ENCODE results near the gene SIN3A. TPM values are rescaled to one million over a fixed set of nuclear protein-coding genes. Genes with fewer than 3 reads are reported as not detected.

The SIN3A gene
- total RNA-seq, 1 experiment from 2014 or later, result 24.9 TPM

DNA sequence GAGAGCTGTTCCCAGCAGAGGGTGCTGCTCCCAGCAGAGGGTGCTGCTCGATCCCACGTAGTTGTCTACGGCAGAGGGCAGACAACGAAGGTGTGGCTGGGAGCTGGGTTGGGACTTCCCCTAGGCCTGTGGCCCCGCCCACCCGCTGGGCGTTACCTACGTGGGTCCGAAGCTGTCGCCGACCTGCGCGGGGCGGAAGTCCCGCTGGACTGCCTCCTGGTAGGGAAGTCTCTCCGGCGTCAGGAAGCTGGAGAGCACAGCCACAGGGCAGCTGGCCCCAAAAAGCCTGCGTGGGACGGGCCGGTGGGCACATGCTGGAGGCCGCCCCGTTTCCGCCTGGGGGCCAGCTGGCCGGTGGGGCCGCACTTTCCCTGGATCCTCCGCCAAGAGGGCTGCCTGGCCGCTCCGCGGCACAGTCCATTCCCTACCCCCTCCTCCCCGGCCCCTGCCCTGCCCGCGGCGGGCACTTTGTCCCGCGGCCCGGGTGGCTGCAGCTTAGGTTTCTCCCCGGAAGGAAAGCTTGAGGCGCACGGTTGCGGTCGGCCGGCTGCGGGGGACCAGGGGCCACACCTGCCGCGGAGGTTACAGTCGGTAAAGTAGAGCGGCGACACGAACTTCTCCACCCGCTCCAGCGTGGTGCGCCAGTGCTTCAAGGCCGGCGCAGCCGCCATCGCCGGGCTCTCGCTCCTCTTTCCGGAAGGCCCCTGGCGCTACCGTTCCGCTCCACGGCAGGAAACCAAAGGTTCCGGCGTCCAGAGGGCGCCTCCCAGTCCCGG is 83.4 kb downstream of the SIN3A start, which contains the start of gene MAN2C1:
Gene MAN2C1, minus strand, starts transcription at position 695 of the 776 bp plus-strand sequence. Its CDS starts 24 bp downstream, at position 671.
- peaks cover 29% of the 10 kb centered on the region; the same call in 1 of the 2 replicates for H3K79me2 ChIP-seq (ENCODE audit: low read length)
- H3K27me3 ChIP-seq (ENCODE audit: low read length), result no peaks in the 10 kb centered on the region
- peak within 1 kb of the TSS; percentile 91 for H3K27ac ChIP-seq (ENCODE audit: low read length)
- H3K9ac ChIP-seq (ENCODE audit: low read length), result peak within 1 kb of the TSS; percentile 97
- H3K4me2 ChIP-seq (ENCODE audit: low read length), result peak within 1 kb of the TSS; percentile 99
- H3K9me3 ChIP-seq (ENCODE audit: low read length), result no peaks in the 10 kb centered on the region
- no peaks in the 10 kb centered on the region for H3F3A ChIP-seq (ENCODE audit: low read length, unreplicated experiment)
- peak; percentile 98 for DNase-seq
- ATAC-seq, result peak; percentile 94
- H3K4me3 ChIP-seq (ENCODE audit: low read length), result peak within 1 kb of the TSS; percentile 87
- H4K20me1 ChIP-seq (ENCODE audit: low read length), result no peaks in the 10 kb centered on the region
- H2AFZ ChIP-seq (ENCODE audit: low read length), result peak within 1 kb of the TSS; percentile 49
- no peaks in the 10 kb centered on the region for H3K9me2 ChIP-seq (replicated peaks; ENCODE audit: low read length)
- BruUV-seq (replicated peaks), result TSS peak; percentile 65
- TF ChIP-seq EZH2phosphoT487 (IDR thresholded peaks at IDR 0.05; ENCODE audit: borderline replicate concordance, low read length), result no peak
- peak; percentile 79 for TF ChIP-seq CTCF (conservative IDR thresholded peaks at IDR 0.05; ENCODE audit: low read depth, low read length)
- no peak for TF ChIP-seq EZH2 (IDR thresholded peaks at IDR 0.05; ENCODE audit: low read length, unreplicated experiment)
- ChIA-PET POLR2A (ENCODE audit: unreplicated experiment) (interaction anchor here (0.5 to 2.2 kb wide), 7 partner anchors 29 to 1436 kb away, joined by 3 to 34 read pairs (median 4); partner anchors contain the start of gene SIN3A), CTCF (interaction anchor here (0.5 to 1.3 kb wide), 8 partner anchors 49 to 373 kb away, joined by 3 to 14 read pairs (median 4); partner anchors contain the start of genes SCAMP5 and SIN3A)
- peaks cover 16% of the 10 kb centered on the region for H3K4me1 ChIP-seq (ENCODE audit: insufficient read depth, low read length)
- H3K36me3 ChIP-seq (ENCODE audit: low read depth, low read length), result peaks cover 37% of the 10 kb centered on the region
- intact Hi-C loops (cut with micrococcal nuclease), result loop anchor here (2.0 to 10.0 kb wide), 2 partner anchors 83 to 277 kb away; partner anchors contain the start of genes IMP3, SIN3A and SNX33

- Histone ChIP-seq H3K4me2 (ENCODE audit: low read length) (peak overlapping the region; percentile 99), H4K20me1 (ENCODE audit: low read length) (no peaks in the 10 kb centered on the region), H3K36me3 (ENCODE audit: low read depth, low read length) (peaks cover 32% of the 10 kb centered on the region), H3K79me2 (ENCODE audit: low read length) (peaks cover 29% of the 10 kb centered on the region; the same call in 1 of the 2 replicates), H3K27me3 (ENCODE audit: low read length) (no peaks in the 10 kb centered on the region), H3K9me2 (replicated peaks; ENCODE audit: low read length) (no peaks in the 10 kb centered on the region), H3K9ac (ENCODE audit: low read length) (peak overlapping the region; percentile 33; the same call in 1 of the 2 replicates), H2AFZ (ENCODE audit: low read length) (peak overlapping the region; percentile 49), H3K4me1 (ENCODE audit: insufficient read depth, low read length) (peaks cover 16% of the 10 kb centered on the region), H3K4me3 (ENCODE audit: low read length) (peak overlapping the region; percentile 87), H3K9me3 (ENCODE audit: low read length) (no peaks in the 10 kb centered on the region), H3K27ac (ENCODE audit: low read length) (no peak overlapping the region), H3F3A (ENCODE audit: low read length, unreplicated experiment) (no peaks in the 10 kb centered on the region)
- POLR2A ChIA-PET (ENCODE audit: unreplicated experiment), result interaction anchor here (0.5 to 2.2 kb wide), 4 partner anchors 84 to 1436 kb away, joined by 3 to 34 read pairs (median 4); partner anchors contain the start of gene SIN3A
- TF ChIP-seq EZH2 (IDR thresholded peaks at IDR 0.05; ENCODE audit: low read length, unreplicated experiment), result no peak
- no peak for TF ChIP-seq EZH2phosphoT487 (IDR thresholded peaks at IDR 0.05; ENCODE audit: borderline replicate concordance, low read length)
- TF ChIP-seq CTCF (conservative IDR thresholded peaks at IDR 0.05; ENCODE audit: low read depth, low read length), result no peak
- DNase-seq (no peak), ATAC-seq (no peak)
- BruUV-seq (replicated peaks), result no TSS peak
- CTCF ChIA-PET, result interaction anchor here (0.6 to 1.3 kb wide), 4 partner anchors 84 to 260 kb away, joined by 3 to 6 read pairs (median 4); partner anchors contain the start of gene SIN3A
- intact Hi-C loops (cut with micrococcal nuclease), result loop anchor here (10.0 kb wide), 1 partner anchor 277 kb away; the partner anchor contains the start of genes IMP3 and SNX33
Observed at GRCh38 chr15:75367406-75367912, 84.0 kb downstream of the SIN3A start.

All from PC-3 (cell line).